GM19043 (cell line): ENCODE measurements around the gene SLC24A1.

Experiments used
- ATAC-seq: cut with Tn5 transposase; IDR thresholded peaks from one replicate; pipeline ENCODE4 v1.9.1; 2021; ENCODE audit warnings: low read depth; ENCODE audit not compliant: unreplicated experiment

SLC24A1 gene

DNA sequence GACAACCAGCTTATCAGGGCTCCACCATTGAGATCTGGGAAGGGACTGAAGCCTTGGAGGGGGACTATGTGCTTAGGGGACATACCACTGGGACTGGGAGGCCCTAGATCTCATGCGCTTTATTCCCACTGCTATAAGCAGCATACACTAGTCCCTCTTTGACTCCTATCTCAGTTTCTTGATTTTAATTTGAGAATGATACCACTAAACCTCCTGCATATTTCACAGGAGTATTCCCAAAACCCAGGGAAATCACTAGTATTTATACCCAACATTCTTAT, 29.2 kb downstream of the SLC24A1 start:
- no peak for ATAC-seq

- ATAC-seq: no peak
These were observed 30.4 kb downstream of the SLC24A1 start for GRCh38 chr15:65651831-65652749.

GRCh38 chr15:65653341-65653740, 31.6 kb downstream of the SLC24A1 start:
- ATAC-seq: no peak

- ATAC-seq: no peak
These were observed 32.2 kb downstream of the SLC24A1 start for GRCh38 chr15:65653801-65654521.

GRCh38 chr15:65655026-65655425, 33.3 kb downstream of the SLC24A1 start:
- ATAC-seq: no peak

GRCh38 chr15:65655457-65655856, 33.7 kb downstream of the SLC24A1 start:
- no peak for ATAC-seq

DNA sequence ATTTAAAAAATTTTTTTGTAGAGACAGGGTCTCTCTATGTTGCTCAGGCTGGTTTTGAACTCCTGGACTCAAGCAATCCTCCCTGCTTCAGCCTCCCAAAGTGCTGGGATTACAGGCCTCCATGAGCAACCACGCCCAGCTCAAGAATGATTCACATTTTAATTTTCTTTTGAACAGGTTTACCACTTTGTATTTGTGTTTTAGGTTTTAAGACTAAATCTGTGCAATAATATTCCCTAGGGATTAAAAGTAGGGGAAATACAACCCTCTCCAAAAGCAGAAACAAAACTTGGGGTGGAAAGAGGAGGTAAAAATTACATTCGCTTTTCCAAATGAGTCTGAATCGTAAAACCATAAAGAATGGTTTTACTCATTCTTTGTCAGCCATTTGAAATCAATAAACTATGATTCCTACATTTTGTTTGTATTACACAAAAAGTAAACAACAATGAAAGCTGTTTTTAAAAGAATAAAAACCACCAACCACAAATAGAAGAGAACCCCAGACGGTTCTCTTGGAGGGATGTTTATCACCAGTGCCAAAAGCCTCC, 37.8 kb downstream of the SLC24A1 start:
- no peak for ATAC-seq

DNA sequence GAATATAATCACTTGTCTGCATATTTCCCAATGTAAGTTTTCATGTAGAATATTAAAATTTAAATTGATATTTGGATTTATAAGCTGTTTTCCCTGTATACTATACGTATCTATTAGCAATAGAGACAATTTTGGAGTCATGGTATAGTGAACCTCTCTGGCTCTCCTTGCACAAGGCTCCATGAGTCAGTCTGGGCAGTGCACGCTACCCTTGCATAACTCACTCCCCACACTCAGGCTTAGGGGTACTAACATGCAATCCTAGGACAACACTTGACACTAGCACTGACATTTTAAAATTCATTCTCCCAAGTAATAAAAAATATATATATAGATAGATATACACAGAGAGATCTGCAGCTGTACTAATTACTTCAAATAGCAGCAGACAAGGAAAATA, 39.2 kb downstream of the SLC24A1 start:
- ATAC-seq: no peak

GRCh38 chr15:65663521-65663920, 41.8 kb downstream of the SLC24A1 start:
- no peak for ATAC-seq

GRCh38 chr15:65666257-65666656, 44.5 kb downstream of the SLC24A1 start:
- no peak for ATAC-seq

DNA sequence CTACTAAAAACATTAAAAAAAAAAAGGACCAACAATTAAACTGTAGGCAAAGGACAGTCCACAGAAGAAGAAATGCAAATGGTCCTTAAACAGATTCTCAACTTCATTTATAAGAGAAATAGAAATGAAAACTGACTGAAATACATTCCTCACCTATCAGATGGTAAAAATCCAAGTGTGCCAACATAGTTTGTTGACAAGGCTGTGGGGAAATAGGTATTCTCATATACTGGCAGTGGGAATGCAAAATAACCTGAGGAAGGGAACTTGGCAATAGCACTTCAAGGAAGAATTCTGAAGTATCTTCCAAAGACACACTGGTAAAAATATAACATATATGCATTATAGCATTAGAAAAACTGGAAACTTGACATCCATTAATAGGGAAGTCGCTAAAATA, 53.8 kb downstream of the SLC24A1 start:
- ATAC-seq: no peak

GRCh38 chr15:65676123-65676522, 54.4 kb downstream of the SLC24A1 start:
- no peak for ATAC-seq

DNA sequence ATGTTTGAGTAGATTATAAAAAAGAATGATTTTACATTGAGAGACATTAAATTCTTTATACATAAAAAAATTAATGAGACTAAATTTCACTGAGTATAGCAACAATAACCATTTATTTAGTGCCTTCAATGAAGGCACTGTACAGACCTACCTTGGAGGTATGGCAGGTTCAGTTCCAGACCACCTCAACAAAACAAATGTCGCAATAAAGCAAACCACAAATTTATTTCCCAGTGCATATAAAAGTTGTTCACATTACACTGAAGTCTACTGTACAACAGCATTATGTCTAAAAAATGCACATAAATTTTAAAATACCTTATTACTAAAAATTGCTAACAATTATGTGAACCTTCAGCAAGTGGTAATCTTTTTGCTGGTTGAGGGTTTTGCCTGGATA, 58.8 kb downstream of the SLC24A1 start:
- no peak for ATAC-seq

DNA sequence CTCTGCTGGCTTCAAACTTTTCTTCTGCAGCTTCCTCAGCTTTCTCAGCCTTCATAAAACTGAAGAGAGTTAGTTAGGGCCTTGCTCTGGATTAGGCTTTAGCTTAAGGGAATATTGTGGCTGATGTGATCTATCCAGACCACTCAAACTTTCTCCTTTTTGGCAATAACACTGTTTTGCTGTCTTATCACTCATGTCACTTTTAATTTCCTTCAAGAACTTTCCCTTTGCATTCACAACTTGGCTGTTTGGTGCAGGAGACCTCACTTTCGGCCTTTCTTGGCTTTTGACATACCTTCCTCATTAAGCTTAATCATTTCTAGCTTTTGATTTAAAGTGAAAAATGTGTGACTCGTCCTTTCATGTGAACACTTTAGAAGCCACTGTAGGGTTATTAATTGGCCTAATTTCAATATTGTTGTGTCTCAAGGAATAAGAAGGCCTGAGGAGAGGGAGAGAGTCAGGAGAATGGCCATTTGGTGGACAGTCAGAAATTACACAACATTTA, 60.7 kb downstream of the SLC24A1 start:
- ATAC-seq: no peak

DNA sequence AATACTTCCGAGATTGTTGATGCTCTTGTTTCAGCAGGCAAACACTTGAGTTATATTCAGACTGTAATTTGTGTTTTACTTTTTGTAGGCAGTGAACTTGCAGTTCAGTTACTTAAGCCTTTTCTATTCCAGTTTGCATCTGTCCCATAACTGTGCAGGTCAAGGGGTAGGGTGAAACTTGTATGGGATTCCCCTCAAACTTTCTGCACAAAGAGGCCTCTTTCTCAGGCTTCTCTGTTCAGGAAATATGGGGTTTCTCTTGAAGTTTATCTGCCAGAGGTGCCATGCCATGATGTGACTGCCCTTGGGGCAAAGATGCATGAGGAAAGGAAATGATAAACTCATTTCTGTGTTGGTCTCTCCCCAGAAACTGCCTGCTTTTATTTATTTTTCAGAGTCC, 66.7 kb downstream of the SLC24A1 start:
- no peak for ATAC-seq

DNA sequence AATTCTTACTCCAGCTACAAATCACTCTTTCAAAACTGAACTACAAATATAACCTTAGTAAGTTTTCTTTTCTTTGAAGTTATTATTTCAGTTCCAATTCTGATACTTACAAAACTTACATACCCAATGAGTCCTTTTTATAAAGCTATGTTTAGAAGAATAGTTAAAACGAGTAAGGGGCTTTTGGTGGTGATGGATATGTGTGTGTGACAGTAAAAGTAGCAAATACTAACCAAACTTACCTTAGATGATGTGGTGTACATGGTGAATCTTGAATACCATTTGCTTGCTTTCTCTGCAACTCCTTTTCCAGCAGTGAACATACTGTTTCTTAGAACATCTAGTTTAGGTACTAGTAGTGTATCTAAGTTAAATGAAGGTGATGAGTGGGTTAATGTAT, 68.4 kb downstream of the SLC24A1 start:
- no peak for ATAC-seq

GRCh38 chr15:65690778-65691177, 69.0 kb downstream of the SLC24A1 start:
- no peak for ATAC-seq

DNA sequence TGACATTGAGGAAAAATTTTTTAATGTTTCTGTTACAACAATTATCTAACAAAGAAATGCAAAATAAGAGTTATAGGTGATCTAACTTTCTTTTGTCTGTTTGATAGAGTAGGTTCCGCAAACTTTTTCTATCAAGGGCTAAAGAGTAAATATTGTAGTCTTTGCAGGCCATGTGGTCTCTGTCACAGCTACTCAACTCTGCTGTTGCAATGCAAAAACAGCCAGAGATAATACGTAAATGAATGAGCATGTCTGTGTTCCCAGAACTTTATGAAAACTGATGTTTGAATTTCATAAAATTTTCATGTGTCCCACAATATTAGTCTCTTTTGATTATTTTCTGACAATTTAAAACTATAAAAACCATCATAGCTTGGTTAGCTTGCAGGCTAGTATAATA, 73.3 kb downstream of the SLC24A1 start:
- no peak for ATAC-seq
